Breast epithelium (tissue), 4 donors: ENCODE results near the gene INPP5F. TPM values are rescaled to one million over a fixed set of nuclear protein-coding genes. Genes with fewer than 3 reads are reported as not detected.

Source experiments
- DNase-seq, 2 donors: peaks; one replicate each; pipeline ENCODE4 v3.0.0-alpha.2; 2019; ENCODE audit warnings: low spot score in 2 of 2
- H3K27ac ChIP-seq, 2 donors: fragments of 200-600 bp; sonication (generic) in 1 of 2; one replicate each; pipeline ENCODE4 v1.5.1; 2016 to 2019; ENCODE audit warnings: mild to moderate bottlenecking in 1 of 2
- H3K27me3 ChIP-seq, 2 donors: fragments of 200-600 bp; sonication (generic) in 1 of 2; one replicate each; pipeline versions ENCODE4 v1.5.1 to v1.6.0; 2017 to 2019; ENCODE audit warnings: control low read depth in 1 of 2, mild to moderate bottlenecking in 1 of 2
- H3K36me3 ChIP-seq: fragments of 200-600 bp; one replicate; pipeline ENCODE4 v1.5.1; 2019
- H3K4me1 ChIP-seq, 2 donors: fragments of 200-600 bp; sonication (generic); one replicate each; pipeline ENCODE4 v1.5.1; 2016 to 2019; ENCODE audit warnings: control low read depth in 1 of 2
- H3K4me3 ChIP-seq, 3 donors: fragments of 200-600 bp; sonication (generic); 1 replicate in 2 of 3; 2 replicates in 1 of 3; pipeline ENCODE4 v1.5.1; 2016 to 2019; ENCODE audit warnings: mild to moderate bottlenecking in 3 of 3, moderate library complexity in 2 of 3
- H3K9me3 ChIP-seq, 2 donors: fragments of 200-600 bp; sonication (generic) in 1 of 2; one replicate each; pipeline ENCODE4 v1.5.1; 2016 to 2019; ENCODE audit warnings: control low read depth in 1 of 2
- CTCF ChIP-seq, 3 donors: fragments of 450-650 bp; IDR thresholded peaks; one replicate each; pipeline ENCODE4 v1.5.1; 2016 to 2017; ENCODE audit warnings: antibody characterized with exemption in 3 of 3, mild to moderate bottlenecking in 3 of 3, moderate library complexity in 3 of 3
- POLR2A ChIP-seq: fragments of 450-650 bp; IDR thresholded peaks from one replicate; pipeline ENCODE4 v1.6.1; 2016; ENCODE audit warnings: antibody characterized with exemption, mild to moderate bottlenecking, moderate library complexity
- POLR2AphosphoS5 ChIP-seq, 3 donors: sonication (generic); formaldehyde crosslinking; IDR thresholded peaks; one replicate each; pipeline ENCODE4 v1.6.1; 2017; ENCODE audit warnings: antibody characterized with exemption in 3 of 3
- intact Hi-C: fragments of 100-400 bp; cut with DNase I; formaldehyde crosslinking; loops from one replicate; pipeline ENCODE4 v1.15.1; 2023; ENCODE audit warnings: low total_unique reads
- total RNA-seq, 3 donors: library from RNA; depleted of rRNA; stranded (reverse); fragments of >200 nt; gene quantifications; one replicate each; pipeline ENCODE4 v1.1.0, GENCODE V29; 2016

Gene INPP5F
- total RNA-seq, 3 donors from 2014 or later: 13.1 to 15.1 (median 14.6) TPM

DNA sequence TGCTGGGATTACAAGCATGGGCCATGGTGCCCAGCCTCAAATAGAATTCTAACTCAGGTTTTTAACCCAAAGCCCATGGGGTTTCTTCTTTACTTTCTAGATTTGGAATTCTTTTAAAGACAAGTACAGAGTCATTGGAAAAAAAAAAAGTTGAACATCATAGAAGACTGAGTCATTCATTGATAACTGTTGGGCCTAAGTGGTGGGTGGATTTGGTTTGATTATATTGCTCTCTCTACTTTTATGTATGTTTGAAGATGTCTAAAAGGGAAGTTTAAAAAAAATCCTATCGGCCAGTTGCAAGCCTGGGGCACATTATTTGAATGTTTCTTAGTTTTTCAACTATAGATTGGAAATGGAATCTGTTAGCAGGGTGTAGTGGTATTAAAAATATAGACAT, 49.7 kb downstream of the INPP5F start:
- no peak for DNase-seq
- no peak overlapping the region for H3K4me3 ChIP-seq
- no peaks in the 10 kb centered on the region for H3K36me3 ChIP-seq
- H3K9me3 ChIP-seq: no peaks in the 10 kb centered on the region
- H3K27me3 ChIP-seq: no peaks in the 10 kb centered on the region
- no peaks in the 10 kb centered on the region for H3K4me1 ChIP-seq
- TF ChIP-seq POLR2AphosphoS5 (IDR thresholded peaks at IDR 0.05) (no peak), CTCF (IDR thresholded peaks at IDR 0.05) (no peak), POLR2A (no peak)
- no peak overlapping the region for H3K27ac ChIP-seq
- intact Hi-C loops: no loop called here

- TF ChIP-seq POLR2A: no peak
- no peak for TF ChIP-seq CTCF (IDR thresholded peaks at IDR 0.05)
- no peak for TF ChIP-seq POLR2AphosphoS5 (IDR thresholded peaks at IDR 0.05)
- Histone ChIP-seq H3K36me3 (no peaks in the 10 kb centered on the region), H3K4me1 (no peaks in the 10 kb centered on the region), H3K4me3 (no peak overlapping the region), H3K27ac (no peak overlapping the region), H3K27me3 (no peaks in the 10 kb centered on the region), H3K9me3 (no peaks in the 10 kb centered on the region)
- DNase-seq: no peak
- intact Hi-C loops: no loop called here
Measured at GRCh38 chr10:119776536-119776935, 50.7 kb downstream of the INPP5F start.

GRCh38 chr10:119777686-119778085, 51.8 kb downstream of the INPP5F start:
- DNase-seq: no peak
- H3K4me3 ChIP-seq: no peak overlapping the region
- H3K36me3 ChIP-seq: no peaks in the 10 kb centered on the region
- H3K27me3 ChIP-seq: no peaks in the 10 kb centered on the region
- H3K9me3 ChIP-seq: no peaks in the 10 kb centered on the region
- no peaks in the 10 kb centered on the region for H3K4me1 ChIP-seq
- H3K27ac ChIP-seq: no peak overlapping the region
- intact Hi-C loops: no loop called here
- no peak for TF ChIP-seq POLR2AphosphoS5 (IDR thresholded peaks at IDR 0.05)
- TF ChIP-seq CTCF (IDR thresholded peaks at IDR 0.05): no peak
- no peak for TF ChIP-seq POLR2A

GRCh38 chr10:119778776-119779445, 53.1 kb downstream of the INPP5F start:
- no peak for DNase-seq
- TF ChIP-seq CTCF (IDR thresholded peaks at IDR 0.05): no peak
- TF ChIP-seq POLR2AphosphoS5 (IDR thresholded peaks at IDR 0.05): no peak
- TF ChIP-seq POLR2A: no peak
- H3K36me3 ChIP-seq: no peaks in the 10 kb centered on the region

GRCh38 chr10:119780879-119781480, 55.1 kb downstream of the INPP5F start:
- intact Hi-C loops: no loop called here
- no peak for DNase-seq
- H3K9me3 ChIP-seq: no peaks in the 10 kb centered on the region
- H3K27ac ChIP-seq: no peak overlapping the region
- no peaks in the 10 kb centered on the region for H3K27me3 ChIP-seq
- no peaks in the 10 kb centered on the region for H3K36me3 ChIP-seq
- TF ChIP-seq CTCF (IDR thresholded peaks at IDR 0.05) (no peak), POLR2A (no peak), POLR2AphosphoS5 (IDR thresholded peaks at IDR 0.05) (no peak)
- no peak overlapping the region for H3K4me3 ChIP-seq
- H3K4me1 ChIP-seq: peaks cover 0 to 4% of the 10 kb centered on the region in 2 donors

More at GRCh38 chr10:119778776-119779445, 53.1 kb downstream of the INPP5F start:
- Histone ChIP-seq H3K27me3 (no peaks in the 10 kb centered on the region), H3K27ac (no peak overlapping the region), H3K9me3 (no peaks in the 10 kb centered on the region), H3K4me3 (no peak overlapping the region), H3K4me1 (no peaks in the 10 kb centered on the region)
- intact Hi-C loops: no loop called here
